Progenitor cell of endocrine pancreas (in vitro differentiated cells): ENCODE results near the gene MGST1. TPM values are rescaled to one million over a fixed set of nuclear protein-coding genes. Genes with fewer than 3 reads are reported as not detected.

Source experiments
- DNase-seq: peaks from one replicate; pipeline ENCODE4 v3.0.0; 2021; ENCODE audit warnings: low spot score; ENCODE audit not compliant: unreplicated experiment
- H3K27ac Mint-ChIP-seq: 2 replicates; pipeline ENCODE4 v1.8.0; 2021; ENCODE audit warnings: mild to moderate bottlenecking, moderate library complexity, mixed read lengths
- H3K27me3 Mint-ChIP-seq: 2 replicates; pipeline ENCODE4 v1.8.0; 2021; ENCODE audit warnings: mixed read lengths
- H3K36me3 Mint-ChIP-seq: 2 replicates; pipeline ENCODE4 v1.8.0; 2022; ENCODE audit warnings: mixed read lengths; ENCODE audit not compliant: insufficient read depth
- H3K4me1 Mint-ChIP-seq: 2 replicates; pipeline ENCODE4 v1.8.0; 2021; ENCODE audit warnings: low read depth, mixed read lengths
- H3K4me3 Mint-ChIP-seq: 2 replicates; pipeline ENCODE4 v1.8.0; 2021; ENCODE audit warnings: low read depth, mild to moderate bottlenecking, moderate library complexity, mixed read lengths
- H3K9me3 Mint-ChIP-seq: 2 replicates; pipeline ENCODE4 v1.8.0; 2021; ENCODE audit warnings: low read depth, mixed read lengths
- CTCF ChIP-seq: fragments of 200-600 bp; sonication (generic); IDR thresholded peaks from one replicate; pipeline ENCODE4 v1.5.0; 2021; ENCODE audit warnings: antibody characterized with exemption, mild to moderate bottlenecking; ENCODE audit not compliant: unreplicated experiment
- long read RNA-seq: library from polyadenylated mRNA; unstranded; transcript quantifications from one replicate; pipeline ENCODE4 v2.0.0, GENCODE V29; 2020
- total RNA-seq: library from RNA; stranded (reverse); gene quantifications from 2 replicates; pipeline ENCODE4 v1.2.1, GENCODE V29; 2021

Gene MGST1
- 198 and 201 TPM in 2 replicates for total RNA-seq
- long read RNA-seq, transcript MGST1-205 (4 exons, 914 nt), result major isoform, 114 of 155 reads
- long read RNA-seq, partial matches to known transcripts, result 4 of 155 reads
- long read RNA-seq, other reads (novel, unspliced or antisense), result 29 of 155 reads

GRCh38 chr12:16347391-16348298, at the start of gene MGST1:
MGST1 (plus strand) TSS chr12:16347645; CDS start chr12:16354253, 6,608 bp downstream.
- H3K4me3 Mint-ChIP-seq, result peak within 1 kb of the TSS; percentile 88
- peak; percentile 76 for DNase-seq
- peaks cover 7% of the 10 kb centered on the region for H3K36me3 Mint-ChIP-seq
- peaks cover 9% of the 10 kb centered on the region for H3K9me3 Mint-ChIP-seq
- no peak for TF ChIP-seq CTCF
- peak within 1 kb of the TSS; percentile 95 for H3K27ac Mint-ChIP-seq
- H3K27me3 Mint-ChIP-seq, result no peaks in the 10 kb centered on the region
- peaks cover 55% of the 10 kb centered on the region for H3K4me1 Mint-ChIP-seq

DNA sequence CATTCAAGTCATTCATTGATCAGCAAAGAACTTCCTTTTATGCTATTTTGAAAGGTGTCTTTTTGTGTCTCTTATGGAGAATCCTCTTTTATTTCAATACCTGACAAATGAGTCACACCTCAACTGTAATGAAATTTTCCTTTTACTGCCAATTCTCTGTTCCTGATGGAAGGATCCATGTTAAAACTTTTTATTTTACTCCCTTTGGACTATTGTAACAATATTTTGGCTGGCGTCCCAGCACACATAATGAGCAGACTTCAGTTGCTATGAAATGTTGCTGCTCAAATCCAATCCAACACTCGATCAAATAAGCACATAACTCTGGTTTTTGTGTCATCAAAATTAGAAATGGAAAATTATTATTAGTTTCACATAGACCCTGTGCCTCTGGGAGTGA, 48.0 kb upstream of the MGST1 start:
- no peak for DNase-seq
- no peaks in the 10 kb centered on the region for H3K27me3 Mint-ChIP-seq
- H3K4me1 Mint-ChIP-seq, result peaks cover 4% of the 10 kb centered on the region
- no peak overlapping the region for H3K4me3 Mint-ChIP-seq
- no peaks in the 10 kb centered on the region for H3K9me3 Mint-ChIP-seq
- no peak overlapping the region for H3K27ac Mint-ChIP-seq
- no peaks in the 10 kb centered on the region for H3K36me3 Mint-ChIP-seq
- TF ChIP-seq CTCF, result no peak

GRCh38 chr12:16300122-16300521, 47.3 kb upstream of the MGST1 start:
- H3K4me1 Mint-ChIP-seq, result peaks cover 4% of the 10 kb centered on the region
- no peak for DNase-seq
- no peaks in the 10 kb centered on the region for H3K27me3 Mint-ChIP-seq
- H3K27ac Mint-ChIP-seq, result no peak overlapping the region
- TF ChIP-seq CTCF, result no peak
- no peaks in the 10 kb centered on the region for H3K9me3 Mint-ChIP-seq
- no peaks in the 10 kb centered on the region for H3K36me3 Mint-ChIP-seq
- no peak overlapping the region for H3K4me3 Mint-ChIP-seq

GRCh38 chr12:16300736-16301135, 46.7 kb upstream of the MGST1 start:
- no peak for TF ChIP-seq CTCF
- H3K27ac Mint-ChIP-seq, result no peak overlapping the region
- H3K9me3 Mint-ChIP-seq, result no peaks in the 10 kb centered on the region
- no peaks in the 10 kb centered on the region for H3K36me3 Mint-ChIP-seq
- no peak overlapping the region for H3K4me3 Mint-ChIP-seq
- no peaks in the 10 kb centered on the region for H3K27me3 Mint-ChIP-seq
- H3K4me1 Mint-ChIP-seq, result peaks cover 4% of the 10 kb centered on the region
- DNase-seq, result no peak

DNA sequence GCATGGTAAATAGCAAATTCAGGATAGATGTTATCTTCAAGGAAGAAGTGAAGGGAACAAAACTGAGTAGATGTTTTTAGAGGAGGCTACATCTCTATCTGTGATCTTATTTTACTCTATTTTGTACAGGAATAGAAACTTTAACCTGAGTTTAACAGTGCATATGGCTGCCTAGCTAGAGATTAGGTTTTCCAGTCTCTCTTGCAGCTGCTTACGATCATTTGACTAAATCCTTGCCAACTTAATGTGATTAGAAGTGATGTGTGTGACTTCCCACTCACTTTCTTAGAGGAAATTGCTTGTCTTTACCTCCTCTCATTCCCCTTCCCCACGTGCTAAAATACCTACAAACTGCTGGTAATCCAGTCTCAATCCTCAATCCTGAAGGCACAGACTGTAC, 43.5 kb upstream of the MGST1 start:
- no peak overlapping the region for H3K4me3 Mint-ChIP-seq
- peaks cover 4% of the 10 kb centered on the region for H3K9me3 Mint-ChIP-seq
- no peak for TF ChIP-seq CTCF
- H3K27me3 Mint-ChIP-seq, result no peaks in the 10 kb centered on the region
- H3K27ac Mint-ChIP-seq, result no peak overlapping the region
- H3K36me3 Mint-ChIP-seq, result no peaks in the 10 kb centered on the region
- peaks cover 4% of the 10 kb centered on the region for H3K4me1 Mint-ChIP-seq
- DNase-seq, result no peak
